A673 (cell line): ENCODE measurements around the gene ZNF683.
A peak's percentile ranks its signal among the peaks of the same experiment; 100 is the strongest.

Experiments
- EZH2 ChIP-seq: fragments of 200-600 bp; sonication (generic); IDR thresholded peaks from 2 replicates; pipeline ENCODE4 v1.6.1; 2017; ENCODE audit warnings: borderline replicate concordance, low read depth, mild to moderate bottlenecking, mixed read lengths, antibody characterized with exemption, low read length; ENCODE audit not compliant: poor library complexity, severe bottlenecking
- TF ChIP-seq, protein P1 (sequence below): fragments of 300-800, 200-600 bp; sonication (generic); conservative IDR thresholded peaks from 2 replicates; pipeline ENCODE4 v1.5.1; 2017; ENCODE audit warnings: low read depth, mild to moderate bottlenecking, antibody characterized with exemption, low read length, moderate library complexity, mixed read lengths

DNA sequence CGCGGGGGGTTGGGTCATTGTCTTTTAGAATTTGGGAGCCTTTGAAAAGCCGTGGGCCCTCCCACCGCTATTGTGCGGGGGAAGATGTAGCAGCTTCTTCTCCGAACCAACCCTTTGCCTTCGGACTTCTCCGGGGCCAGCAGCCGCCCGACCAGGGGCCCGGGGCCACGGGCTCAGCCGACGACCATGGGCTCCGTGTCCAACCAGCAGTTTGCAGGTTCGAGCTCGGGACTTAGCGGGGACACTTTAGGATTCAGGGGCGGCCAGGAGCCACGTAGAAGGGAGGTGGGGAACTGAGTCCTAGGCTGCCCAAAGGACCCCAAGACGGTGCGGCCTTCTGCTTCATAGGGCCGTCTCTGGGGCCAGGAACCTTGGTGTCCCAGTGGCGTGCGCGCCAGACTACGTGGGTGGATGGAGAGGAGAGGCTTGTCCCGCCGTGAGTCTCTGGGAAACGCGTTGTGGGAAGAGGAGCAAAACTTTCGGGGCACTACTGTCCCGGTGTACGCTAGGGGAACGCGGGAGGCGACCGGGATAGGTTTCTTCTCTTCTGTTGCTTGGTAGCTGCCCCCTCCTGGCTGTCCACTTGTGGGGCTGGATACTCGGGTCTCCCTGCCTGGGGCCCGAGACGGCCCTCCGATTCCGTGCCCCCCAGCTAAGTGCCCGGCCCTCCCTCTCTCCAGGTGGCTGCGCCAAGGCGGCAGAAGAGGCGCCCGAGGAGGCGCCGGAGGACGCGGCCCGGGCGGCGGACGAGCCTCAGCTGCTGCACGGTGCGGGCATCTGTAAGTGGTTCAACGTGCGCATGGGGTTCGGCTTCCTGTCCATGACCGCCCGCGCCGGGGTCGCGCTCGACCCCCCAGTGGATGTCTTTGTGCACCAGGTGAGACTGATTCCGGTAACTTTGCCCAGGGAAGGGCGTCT, 38.4 kb upstream of the ZNF683 start, which contains the start of gene LIN28A:
- TF ChIP-seq, protein P1, sequence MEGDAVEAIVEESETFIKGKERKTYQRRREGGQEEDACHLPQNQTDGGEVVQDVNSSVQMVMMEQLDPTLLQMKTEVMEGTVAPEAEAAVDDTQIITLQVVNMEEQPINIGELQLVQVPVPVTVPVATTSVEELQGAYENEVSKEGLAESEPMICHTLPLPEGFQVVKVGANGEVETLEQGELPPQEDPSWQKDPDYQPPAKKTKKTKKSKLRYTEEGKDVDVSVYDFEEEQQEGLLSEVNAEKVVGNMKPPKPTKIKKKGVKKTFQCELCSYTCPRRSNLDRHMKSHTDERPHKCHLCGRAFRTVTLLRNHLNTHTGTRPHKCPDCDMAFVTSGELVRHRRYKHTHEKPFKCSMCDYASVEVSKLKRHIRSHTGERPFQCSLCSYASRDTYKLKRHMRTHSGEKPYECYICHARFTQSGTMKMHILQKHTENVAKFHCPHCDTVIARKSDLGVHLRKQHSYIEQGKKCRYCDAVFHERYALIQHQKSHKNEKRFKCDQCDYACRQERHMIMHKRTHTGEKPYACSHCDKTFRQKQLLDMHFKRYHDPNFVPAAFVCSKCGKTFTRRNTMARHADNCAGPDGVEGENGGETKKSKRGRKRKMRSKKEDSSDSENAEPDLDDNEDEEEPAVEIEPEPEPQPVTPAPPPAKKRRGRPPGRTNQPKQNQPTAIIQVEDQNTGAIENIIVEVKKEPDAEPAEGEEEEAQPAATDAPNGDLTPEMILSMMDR, result no peak
- TF ChIP-seq EZH2, result peak; percentile 96
